Heart left ventricle (tissue), 13 donors: ENCODE results near the gene ASB13.

Experiments
- CTCF ChIP-seq, 12 donors: fragments of 200-600 bp; sonication (generic) in 4 of 12; IDR thresholded peaks; one replicate each; pipeline versions ENCODE4 v1.5.0 to v1.8.0; 2018 to 2022; ENCODE audit warnings: antibody characterized with exemption in 12 of 12, mild to moderate bottlenecking in 5 of 12
- POLR2A ChIP-seq, 2 donors: fragments of 450-650 bp; IDR thresholded peaks; one replicate each; pipeline ENCODE4 v1.6.1; 2017; ENCODE audit warnings: antibody characterized with exemption in 2 of 2, mild to moderate bottlenecking in 2 of 2, moderate library complexity in 2 of 2
- donor health status: ischemic (EF 13 %, LVEDD 7.1; RV severe dilation, severe dysfunction).
- donor health status: DM: no; HTN: yes; CAD: no.
- donor health status: DM: no; HTN: no; CAD: no.
- donor health status: ischemic (EF 25% LVEDD 6.9; RV normal size, moderate dysfunction).
- donor health status: ischemic (EF 25% LVEDD 5.7; RV mildly dilated, moderate dysfunction).
- donor health status: ischemic (EF 35%, LVEDD 5.7; RV mildly dilated, moderate dysfunction).
- donor health status: nonischemic (EF 11% LVEDD 7.7; RV severe dilation, severe dysfunction).
- donor health status: DM: yes; HTN: yes; CAD: no.
- donor health status: PGD.
- donor health status: ischemic (EF 29% LVEDD 5.4; RV normal size, mild dysfunction).
- donor health status: nonischemic (EF 23%, LVEDD 6.1; RV moderate dilation, normal function).

- TF ChIP-seq POLR2A (IDR thresholded peaks at IDR 0.05) (no peak), CTCF (IDR thresholded peaks at IDR 0.05) (no peak)
Observed at GRCh38 chr10:5590816-5591215, 75.6 kb downstream of the ASB13 start.
